Endothelial cell of umbilical vein (primary cell): Measurements from ENCODE around the gene MYOF. TPM values are rescaled to one million over a fixed set of nuclear protein-coding genes. Genes with fewer than 3 reads are reported as not detected.

Source experiments
- BruUV-seq: library from RNA; stranded (reverse); fragments of 400-500 nt; replicated peaks from 2 replicates; lab custom pipeline; 2021; lab: Mats Ljungman, UMichigan
- CTCF ChIA-PET: fragments of 300-600, 350-600 bp; sonication (Branson Sonifier 250); formaldehyde crosslinking; loops from one replicate; lab custom pipeline; 2021; ENCODE audit warnings: antibody characterized with exemption, inconsistent platforms; lab: Charles Lee
- POLR2A ChIA-PET: fragments of 300-600, 350-600 bp; sonication (Branson Sonifier 250); formaldehyde crosslinking; loops from one replicate; lab custom pipeline; 2021; ENCODE audit warnings: antibody characterized with exemption, inconsistent platforms; lab: Charles Lee
- DNase-seq: peaks from one replicate; pipeline ENCODE4 v3.0.0-alpha.2; 2011; ENCODE audit warnings: low read depth, low spot score
- FAIRE-seq: peaks from 2 replicates; lab custom pipeline; 2011; peaks lifted over from hg19 to GRCh38; lab: Jason Lieb, UNC
- H2AFZ ChIP-seq: 2 replicates; pipeline ENCODE4 v1.6.0; 2012; ENCODE audit warnings: low read depth, low read length, control low read depth, inconsistent platforms
- H3K27ac ChIP-seq: 2 replicates; pipeline ENCODE4 v1.5.1; 2011; ENCODE audit warnings: low read depth, mild to moderate bottlenecking, control low read depth, low read length, moderate library complexity; ENCODE audit not compliant: insufficient read depth
- H3K27me3 ChIP-seq, 2 experiments: 2 replicates each; pipeline versions ENCODE4 v1.6.0 to v1.6.1; 2011; ENCODE audit warnings: low read length in 2 of 2, mixed read lengths in 1 of 2; ENCODE audit not compliant: control insufficient read depth in 2 of 2, insufficient read depth in 2 of 2
- H3K36me3 ChIP-seq, 2 experiments: 2 replicates in 1 of 2; 3 replicates in 1 of 2; pipeline ENCODE4 v1.5.1; 2011; ENCODE audit warnings: low read length in 2 of 2, mild to moderate bottlenecking in 1 of 2, moderate library complexity in 1 of 2; ENCODE audit not compliant: control insufficient read depth in 2 of 2, insufficient read depth in 2 of 2; ENCODE audit errors: extremely low read depth in 1 of 2
- H3K4me1 ChIP-seq: 3 replicates; pipeline ENCODE4 v1.5.1; 2011; ENCODE audit warnings: mild to moderate bottlenecking, low read length; ENCODE audit not compliant: control insufficient read depth, insufficient read depth; ENCODE audit errors: extremely low read depth
- H3K4me2 ChIP-seq: 2 replicates; pipeline ENCODE4 v1.6.1; 2011; ENCODE audit warnings: low read length, control low read depth, mixed read lengths; ENCODE audit not compliant: insufficient read depth
- H3K4me3 ChIP-seq, 3 experiments: fragments of 200-600 bp in 1 of 3; sonication (generic), shearing (Covaris generic) in 1 of 3; replicated peaks in 1 of 3; 2 replicates each; pipeline ENCODE4 v1.5.1; 2011 to 2016; ENCODE audit warnings: control low read depth in 3 of 3, low read length in 3 of 3, mild to moderate bottlenecking in 2 of 3, inconsistent platforms in 1 of 3, low read depth in 1 of 3, moderate library complexity in 1 of 3; ENCODE audit not compliant: insufficient read depth in 1 of 3
- H3K79me2 ChIP-seq: 2 replicates; pipeline ENCODE4 v1.6.0; 2012; ENCODE audit warnings: low read length, inconsistent platforms; ENCODE audit not compliant: control insufficient read depth, insufficient read depth
- H3K9ac ChIP-seq: replicated peaks from 2 replicates; pipeline ENCODE3; 2011; ENCODE audit warnings: low read length, control low read depth; ENCODE audit not compliant: insufficient read depth; ENCODE audit errors: extremely low read depth
- H3K9me1 ChIP-seq: replicated peaks from 3 replicates; pipeline ENCODE4 v1.6.0; 2011; ENCODE audit warnings: mild to moderate bottlenecking, low read length; ENCODE audit not compliant: control insufficient read depth, insufficient read depth; ENCODE audit errors: extremely low read depth
- H3K9me3 ChIP-seq: replicated peaks from 2 replicates; pipeline ENCODE4 v1.5.1; 2012; ENCODE audit warnings: low read length, inconsistent platforms; ENCODE audit not compliant: control insufficient read depth, insufficient read depth
- H4K20me1 ChIP-seq: replicated peaks from 2 replicates; pipeline ENCODE3; 2011; ENCODE audit warnings: mild to moderate bottlenecking, low read length; ENCODE audit not compliant: control insufficient read depth, insufficient read depth; ENCODE audit errors: extremely low read depth
- JUN ChIP-seq: IDR thresholded peaks from 2 replicates; pipeline ENCODE4 v1.6.1; 2011; ENCODE audit warnings: borderline replicate concordance, low read depth; ENCODE audit not compliant: insufficient read length, insufficient read depth
- MAX ChIP-seq: IDR thresholded peaks from 2 replicates; pipeline ENCODE4 v1.6.1; 2011; ENCODE audit not compliant: insufficient read depth, insufficient read length
- POLR2AphosphoS5 ChIP-seq: IDR thresholded peaks from 2 replicates; pipeline ENCODE4 v1.6.1; 2012; ENCODE audit warnings: low read depth, mild to moderate bottlenecking, control low read depth, low read length, moderate library complexity; ENCODE audit not compliant: insufficient read depth
- dilution Hi-C: fragments of 300-500 bp; cut with MboI; formaldehyde crosslinking; loops from one replicate; pipeline ENCODE4 v1.15.0; 2019; ENCODE audit warnings: low sequenced_read_pairs; ENCODE audit not compliant: extremely low pct_ligation_motif_present
- intact Hi-C: fragments of 100-400 bp; cut with micrococcal nuclease; formaldehyde crosslinking; loops from one replicate; pipeline ENCODE4 v1.10.0; 2022
- polyA plus RNA-seq, 4 experiments: library from polyadenylated mRNA; depleted of rRNA in 3 of 4; stranded (reverse) in 3 of 4; unstranded in 1 of 4; fragments of >200 nt; gene quantifications; 2 replicates each; pipeline versions ENCODE4 v1.2.1 to v1.2.3, GENCODE V29; 2011 to 2012; ENCODE audit warnings: missing spikeins in 1 of 4
- total RNA-seq: library from RNA; stranded (reverse); gene quantifications from 2 replicates; pipeline ENCODE4 v1.2.3, GENCODE V29; 2021

The MYOF gene
- total and polyA plus RNA-seq, 2 donors (not counting 3 experiments of a cell fraction or from before 2014, with no cell fraction given) = 98.4 to 379 TPM

GRCh38 chr10:93299195-93299594, 182.9 kb downstream of the MYOF start:
- intact Hi-C loops (no loop called here), dilution Hi-C loops (loop anchor here (25.0 kb wide), 1 partner anchor 187 kb away; no protein-coding TSS in a partner anchor)
- FAIRE-seq = no peak
- no peak for DNase-seq
- Histone ChIP-seq H3K4me2 (no peak overlapping the region), H3K27me3 (no peaks in the 10 kb centered on the region), H3K36me3 (no peaks in the 10 kb centered on the region), H3K27ac (no peak overlapping the region), H3K9me1 (no peaks in the 10 kb centered on the region), H3K9ac (no peak overlapping the region), H3K9me3 (no peaks in the 10 kb centered on the region), H2AFZ (no peak overlapping the region), H3K4me1 (no peaks in the 10 kb centered on the region), H3K4me3 (no peak overlapping the region), H3K79me2 (no peaks in the 10 kb centered on the region), H4K20me1 (no peaks in the 10 kb centered on the region)
- no peak for TF ChIP-seq POLR2AphosphoS5
- BruUV-seq = no TSS peak
- ChIA-PET POLR2A (no interaction called here), CTCF (no interaction called here)

GRCh38 chr10:93296151-93296550, 186.0 kb downstream of the MYOF start:
- CTCF ChIA-PET = no interaction called here
- POLR2A ChIA-PET = interaction anchor here (0.6 kb wide), 1 partner anchor 976 kb away, joined by 3 read pairs; no protein-coding TSS in a partner anchor
- intact Hi-C loops = no loop called here

More at GRCh38 chr10:93296151-93296550, 186.0 kb downstream of the MYOF start:
- no peak overlapping the region for H3K27ac ChIP-seq
- dilution Hi-C loops = loop anchor here (25.0 kb wide), 1 partner anchor 184 kb away; no protein-coding TSS in a partner anchor
- H3K4me2 ChIP-seq = no peak overlapping the region
- FAIRE-seq (no peak), DNase-seq (no peak)
- H3K4me3 ChIP-seq = no peak overlapping the region
- no peaks in the 10 kb centered on the region for H3K79me2 ChIP-seq
- no peaks in the 10 kb centered on the region for H3K9me1 ChIP-seq
- H4K20me1 ChIP-seq = no peaks in the 10 kb centered on the region
- H3K9ac ChIP-seq = no peak overlapping the region
- no TSS peak for BruUV-seq
- H2AFZ ChIP-seq = no peak overlapping the region
- H3K4me1 ChIP-seq = no peaks in the 10 kb centered on the region
- H3K36me3 ChIP-seq = no peaks in the 10 kb centered on the region
- no peaks in the 10 kb centered on the region for H3K27me3 ChIP-seq
- H3K9me3 ChIP-seq = no peaks in the 10 kb centered on the region
- TF ChIP-seq JUN (no peak), MAX (no peak)
